ENCODE data around the gene TRIP6. TPM values are rescaled to one million over a fixed set of nuclear protein-coding genes. Genes with fewer than 3 reads are reported as not detected.

Gene TRIP6
- total RNA-seq, 2 donors from 2014 or later, result 41.6 to 64.4 TPM

DNA sequence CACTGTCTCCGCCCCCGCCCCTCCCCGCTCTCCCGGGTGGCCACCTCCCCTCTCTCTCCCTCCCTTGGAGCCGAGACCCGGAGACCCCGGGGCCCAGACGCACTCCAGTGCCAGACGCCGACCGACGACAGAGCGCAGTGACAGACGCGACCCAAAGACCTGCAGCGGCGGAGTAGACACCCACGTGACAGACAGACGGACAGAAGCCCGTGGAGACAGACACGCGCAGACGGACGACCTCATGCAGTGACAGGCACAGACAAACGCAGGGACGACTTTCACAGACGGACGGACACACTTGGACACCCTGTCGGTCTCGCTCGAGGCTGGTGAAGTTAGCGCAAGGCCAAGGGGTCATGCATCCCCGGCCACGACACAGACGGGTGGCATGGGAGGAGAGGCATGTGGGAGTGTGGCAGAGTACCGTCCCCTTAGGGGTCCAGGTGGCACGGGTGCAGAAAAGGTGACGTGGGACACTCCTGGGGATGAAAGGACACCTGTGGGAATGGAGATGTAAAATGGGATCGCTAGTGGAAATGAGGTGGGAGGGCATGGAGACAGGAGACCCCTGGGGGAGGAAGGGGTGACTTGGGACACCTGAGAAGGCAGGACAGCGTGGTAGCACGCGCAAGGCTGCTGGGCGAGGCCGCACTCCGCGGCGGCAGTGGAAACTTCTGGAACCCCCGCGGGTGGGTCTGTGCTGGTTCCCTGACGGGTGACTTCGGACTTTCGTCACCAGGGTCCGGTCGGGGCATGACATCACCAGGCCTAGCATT is 29.0 kb downstream of the TRIP6 start:
- no peak for DNase-seq (ENCODE audit: low spot score)
- H3K4me1 ChIP-seq, result peaks cover 0 to 26% of the 10 kb centered on the region in 2 donors
- H3K27me3 ChIP-seq, result peaks cover 0 to 26% of the 10 kb centered on the region in 2 donors
- TF ChIP-seq, protein P1, sequence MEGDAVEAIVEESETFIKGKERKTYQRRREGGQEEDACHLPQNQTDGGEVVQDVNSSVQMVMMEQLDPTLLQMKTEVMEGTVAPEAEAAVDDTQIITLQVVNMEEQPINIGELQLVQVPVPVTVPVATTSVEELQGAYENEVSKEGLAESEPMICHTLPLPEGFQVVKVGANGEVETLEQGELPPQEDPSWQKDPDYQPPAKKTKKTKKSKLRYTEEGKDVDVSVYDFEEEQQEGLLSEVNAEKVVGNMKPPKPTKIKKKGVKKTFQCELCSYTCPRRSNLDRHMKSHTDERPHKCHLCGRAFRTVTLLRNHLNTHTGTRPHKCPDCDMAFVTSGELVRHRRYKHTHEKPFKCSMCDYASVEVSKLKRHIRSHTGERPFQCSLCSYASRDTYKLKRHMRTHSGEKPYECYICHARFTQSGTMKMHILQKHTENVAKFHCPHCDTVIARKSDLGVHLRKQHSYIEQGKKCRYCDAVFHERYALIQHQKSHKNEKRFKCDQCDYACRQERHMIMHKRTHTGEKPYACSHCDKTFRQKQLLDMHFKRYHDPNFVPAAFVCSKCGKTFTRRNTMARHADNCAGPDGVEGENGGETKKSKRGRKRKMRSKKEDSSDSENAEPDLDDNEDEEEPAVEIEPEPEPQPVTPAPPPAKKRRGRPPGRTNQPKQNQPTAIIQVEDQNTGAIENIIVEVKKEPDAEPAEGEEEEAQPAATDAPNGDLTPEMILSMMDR (IDR thresholded peaks at IDR 0.05), result no peak
- H3K9me3 ChIP-seq, result no peaks in the 10 kb centered on the region
- H3K36me3 ChIP-seq, result no peaks in the 10 kb centered on the region
- H3K4me3 ChIP-seq, result peak overlapping the region; percentile 27 to 56
- peak overlapping the region in 1 of 2 donors; percentile 73 for H3K27ac ChIP-seq

DNA sequence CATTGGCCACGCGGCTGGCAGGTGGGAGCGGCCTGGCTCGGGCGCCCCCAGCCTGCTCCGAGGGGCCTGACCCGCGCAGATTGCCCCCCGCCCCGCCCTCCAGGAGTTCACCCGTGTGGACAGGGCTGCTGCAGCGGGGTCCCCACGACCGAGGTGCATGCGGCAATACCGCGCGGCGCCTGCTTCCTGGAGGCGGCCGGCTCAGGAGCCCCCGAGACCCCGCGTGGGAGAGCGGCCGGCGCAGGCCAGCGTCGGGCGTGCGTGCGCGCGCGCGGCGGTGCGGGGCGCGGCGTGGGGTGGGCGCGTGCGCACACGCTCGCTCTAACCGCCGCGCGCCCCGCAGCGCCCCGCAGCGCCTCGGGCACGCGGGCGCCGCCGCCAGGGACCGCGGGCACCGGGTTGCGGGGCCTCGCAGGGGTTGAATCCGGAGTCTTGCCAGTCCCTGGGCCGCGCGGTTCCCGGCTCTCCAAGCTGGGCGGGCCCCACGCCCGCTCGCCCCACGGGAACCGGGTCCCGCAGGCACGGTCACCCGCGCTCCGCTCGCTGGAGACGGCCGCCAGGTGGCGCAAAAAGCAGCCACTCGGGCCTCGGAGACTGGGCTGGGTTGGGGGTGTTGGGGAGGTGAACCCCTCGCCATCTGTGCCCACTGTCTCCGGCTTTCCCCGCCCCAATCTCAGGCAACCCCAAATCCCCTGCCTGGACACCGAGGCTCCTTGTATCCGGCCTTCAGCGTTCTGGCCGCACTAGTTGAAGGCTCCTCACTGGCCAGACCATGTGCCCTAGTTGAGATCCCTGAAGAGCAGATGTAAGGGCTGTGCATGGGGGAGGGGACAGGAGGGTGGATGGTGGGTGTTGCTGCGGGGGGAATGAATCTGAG is 29.8 kb downstream of the TRIP6 start:
- Histone ChIP-seq H3K9me3 (no peaks in the 10 kb centered on the region), H3K4me1 (peaks cover 0 to 24% of the 10 kb centered on the region in 2 donors), H3K36me3 (no peaks in the 10 kb centered on the region), H3K27me3 (peaks cover 0 to 26% of the 10 kb centered on the region in 2 donors), H3K4me3 (peak overlapping the region; percentile 18 to 56), H3K27ac (no peak overlapping the region)
- DNase-seq (ENCODE audit: low spot score), result no peak
- TF ChIP-seq, protein P1 (IDR thresholded peaks at IDR 0.05), result peak; percentile 68 to 79

DNA sequence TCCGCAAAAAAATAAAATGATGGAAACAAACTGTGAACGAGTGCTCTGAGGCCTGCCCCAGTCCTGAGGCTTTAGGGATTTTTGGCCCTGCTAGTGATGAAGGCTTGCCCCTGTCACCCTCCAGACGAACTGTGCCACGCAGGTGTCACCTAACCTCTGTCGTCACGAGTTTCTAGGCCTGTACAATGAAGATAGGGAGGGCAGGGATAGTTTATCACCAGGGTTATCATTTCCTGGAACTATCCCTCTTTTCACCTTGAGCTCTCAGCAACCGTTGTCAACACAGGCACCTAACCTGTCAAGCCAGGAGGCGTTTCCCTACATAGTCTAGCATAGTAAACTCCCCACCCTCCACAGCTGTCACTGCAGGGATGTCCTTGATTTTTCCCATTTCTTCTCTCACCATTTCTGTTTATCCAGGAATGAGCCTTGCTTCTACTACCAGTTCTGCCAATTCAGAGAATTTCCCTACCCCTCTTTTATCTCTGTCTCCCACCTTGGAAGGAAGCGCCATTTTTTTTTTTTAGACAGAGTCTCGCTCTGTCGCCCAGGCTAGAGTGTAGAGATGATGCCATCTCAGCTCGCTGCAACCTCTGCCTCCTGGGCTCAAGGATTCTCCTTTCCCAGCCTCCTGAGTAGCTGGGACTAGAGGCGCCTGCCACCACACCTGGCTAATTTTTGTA is 30.7 kb downstream of the TRIP6 start:
- no peak overlapping the region for H3K27ac ChIP-seq
- no peaks in the 10 kb centered on the region for H3K36me3 ChIP-seq
- TF ChIP-seq, protein P1 (IDR thresholded peaks at IDR 0.05), result no peak
- no peak overlapping the region for H3K4me3 ChIP-seq
- peaks cover 0 to 26% of the 10 kb centered on the region in 2 donors for H3K27me3 ChIP-seq
- H3K9me3 ChIP-seq, result no peaks in the 10 kb centered on the region
- DNase-seq (ENCODE audit: low spot score), result no peak
- peaks cover 0 to 24% of the 10 kb centered on the region in 2 donors for H3K4me1 ChIP-seq

DNA sequence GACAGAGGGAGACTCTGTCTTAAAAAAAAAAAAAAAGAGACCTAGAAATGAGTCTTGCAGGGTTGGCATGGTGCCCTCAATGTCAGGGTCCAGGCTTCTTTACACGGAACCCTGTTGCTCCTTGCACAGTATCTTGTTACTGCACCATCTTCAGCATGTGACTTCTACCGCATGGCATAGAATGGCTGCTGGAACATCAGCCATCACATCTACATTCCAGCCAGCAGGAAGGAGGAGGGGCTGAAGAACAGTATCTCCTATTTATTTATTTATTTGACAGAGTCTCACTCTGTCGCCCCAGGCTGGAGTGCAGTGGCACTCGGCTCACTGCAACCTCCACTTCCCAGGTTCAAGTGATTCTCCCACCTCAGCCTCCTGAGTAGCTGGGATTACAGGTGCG is 32.2 kb downstream of the TRIP6 start:
- H3K27me3 ChIP-seq, result peaks cover 0 to 26% of the 10 kb centered on the region in 2 donors

DNA sequence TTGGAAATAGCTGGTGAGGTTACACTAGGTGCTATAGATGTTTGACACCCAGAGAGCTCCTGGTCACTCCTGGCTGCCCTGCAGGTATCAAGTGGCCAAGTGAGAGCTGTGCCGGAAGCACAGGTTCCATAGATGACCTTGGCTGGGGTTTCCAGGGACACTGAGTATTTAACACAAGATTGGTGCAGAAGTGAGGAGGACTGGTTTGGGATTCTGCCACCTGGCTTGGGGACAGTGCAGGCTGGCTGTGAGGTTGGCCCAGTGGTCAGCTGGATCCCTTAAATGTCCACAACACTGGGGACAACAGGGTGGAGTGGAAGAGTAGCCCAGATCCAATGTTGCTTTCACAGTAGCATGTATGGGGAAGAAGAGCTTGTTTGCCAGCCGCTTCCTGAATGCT is 33.8 kb downstream of the TRIP6 start:
- DNase-seq (ENCODE audit: low spot score), result no peak
- Histone ChIP-seq H3K4me1 (peaks cover 0 to 8% of the 10 kb centered on the region in 2 donors), H3K27ac (no peak overlapping the region), H3K27me3 (peaks cover 0 to 13% of the 10 kb centered on the region in 2 donors), H3K9me3 (no peaks in the 10 kb centered on the region), H3K36me3 (no peaks in the 10 kb centered on the region), H3K4me3 (no peak overlapping the region)
- TF ChIP-seq, protein P1 (IDR thresholded peaks at IDR 0.05), result no peak

More for the DNA sequence above, 32.2 kb downstream of the TRIP6 start:
- no peaks in the 10 kb centered on the region for H3K9me3 ChIP-seq
- peaks cover 0 to 23% of the 10 kb centered on the region in 2 donors for H3K4me1 ChIP-seq
- no peak for DNase-seq (ENCODE audit: low spot score)
- no peaks in the 10 kb centered on the region for H3K36me3 ChIP-seq
- H3K27ac ChIP-seq, result no peak overlapping the region
- no peak overlapping the region for H3K4me3 ChIP-seq
- TF ChIP-seq, protein P1 (IDR thresholded peaks at IDR 0.05), result no peak
